OCI-LY3 (cell line): ENCODE results near the gene RGS14.

ENCODE experiments used
- CTCF ChIP-seq: fragments of 200-600, 300-600 bp; sonication (generic); IDR thresholded peaks from 2 replicates; pipeline ENCODE4 v1.5.1; 2014; ENCODE audit warnings: antibody characterized with exemption, low read length, low read depth
- EZH2phosphoT487 ChIP-seq: fragments of 200-600 bp; shearing (Covaris generic); IDR thresholded peaks from 2 replicates; pipeline ENCODE4 v1.6.1; 2018; ENCODE audit warnings: antibody characterized with exemption, mixed run types, low read depth

DNA sequence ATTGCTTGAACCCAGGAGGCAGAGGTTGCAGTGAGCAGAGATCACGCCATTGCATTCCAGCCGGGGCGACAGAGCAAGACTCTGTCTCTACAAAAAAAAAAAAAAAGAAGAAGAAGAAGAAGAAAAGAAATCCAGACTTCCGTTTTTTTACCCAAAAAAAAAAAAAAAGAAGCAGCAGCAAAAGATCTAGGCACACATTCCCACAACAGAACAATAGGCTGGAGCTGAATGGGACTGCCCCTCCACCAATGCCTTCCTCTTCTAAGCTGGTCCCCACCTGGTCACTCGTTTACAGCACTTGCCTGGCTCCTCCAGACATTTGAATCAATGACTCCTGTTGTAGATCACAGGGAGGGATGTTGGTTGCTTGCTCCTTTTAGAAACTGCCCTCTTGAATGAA lies 4.6 kb upstream of the RGS14 start:
- TF ChIP-seq CTCF (no peak), EZH2phosphoT487 (no peak)
